Upper lobe of left lung (tissue), 6 donors: ENCODE measurements around the gene RASD2. TPM values are rescaled to one million over a fixed set of nuclear protein-coding genes. Genes with fewer than 3 reads are reported as not detected.
"Not testable (repeated sequence)": the region's sequence is repeated elsewhere in the genome, so short reads cannot be mapped to it uniquely, and the experiment has no call there.

Source experiments
- ATAC-seq, 2 donors: fragments of 200-7000 bp; cut with Tn5 transposase; one replicate each; pipeline ENCODE4 v1.9.1; 2022; ENCODE audit warnings: mild to moderate bottlenecking in 2 of 2, moderate library complexity in 2 of 2; ENCODE audit not compliant: low FRiP score in 2 of 2
- DNase-seq, 2 donors: peaks; one replicate each; pipeline ENCODE4 v3.0.0-alpha.2; 2019 to 2020
- H3K27ac ChIP-seq, 4 donors: fragments of 200-600 bp; sonication (generic); one replicate each; pipeline ENCODE4 v1.5.1; 2016 to 2019
- H3K27me3 ChIP-seq, 4 donors: fragments of 200-600 bp; sonication (generic); one replicate each; pipeline ENCODE4 v1.5.1; 2017 to 2019
- H3K36me3 ChIP-seq, 4 donors: fragments of 200-600 bp; sonication (generic); one replicate each; pipeline ENCODE4 v1.5.1; 2016 to 2019
- H3K4me1 ChIP-seq, 4 donors: fragments of 200-600 bp; sonication (generic); one replicate each; pipeline ENCODE4 v1.5.1; 2018 to 2019
- H3K4me3 ChIP-seq, 4 donors: fragments of 200-600 bp; sonication (generic); one replicate each; pipeline ENCODE4 v1.5.1; 2017 to 2019; ENCODE audit warnings: mild to moderate bottlenecking in 2 of 4, moderate library complexity in 1 of 4
- H3K9me3 ChIP-seq, 4 donors: fragments of 200-600 bp; sonication (generic); one replicate each; pipeline ENCODE4 v1.5.1; 2018 to 2019
- CTCF ChIP-seq, 6 experiments: fragments of 450-650 bp in 4 of 6; fragments of 200-600 bp in 2 of 6; sonication (generic) in 2 of 6; IDR thresholded peaks; one replicate each; pipeline ENCODE4 v1.5.1; 2016 to 2019; ENCODE audit warnings: antibody characterized with exemption in 6 of 6
- EP300 ChIP-seq, 4 donors: sonication (generic); formaldehyde crosslinking; IDR thresholded peaks; one replicate each; pipeline ENCODE4 v1.5.1; 2017; ENCODE audit warnings: antibody characterized with exemption in 4 of 4, control low read depth in 2 of 4
- POLR2A ChIP-seq, 4 donors: fragments of 450-650 bp; IDR thresholded peaks; one replicate each; pipeline ENCODE4 v1.5.1; 2016 to 2017; ENCODE audit warnings: antibody characterized with exemption in 4 of 4, mild to moderate bottlenecking in 2 of 4
- POLR2AphosphoS5 ChIP-seq, 2 donors: sonication (generic); formaldehyde crosslinking; IDR thresholded peaks; one replicate each; pipeline ENCODE4 v1.5.1; 2017; ENCODE audit warnings: antibody characterized with exemption in 2 of 2
- WGBS, 2 donors: methylation state at CpG; one replicate each; pipeline ENCODE4 v1.1.5; 2017 to 2018; 5-methylcytosine and 5-hydroxymethylcytosine counted together
- total RNA-seq, 6 donors: library from RNA; depleted of rRNA in 4 of 6; stranded (reverse); fragments of >200 nt in 4 of 6; gene quantifications; one replicate each; pipeline versions ENCODE4 v1.1.0 to v1.2.1, GENCODE V29; 2016 to 2021
- donor health status: DM: no; HTN: no; CAD: no; lungs with moderate emphysema.
- donor health status: DM: no; HTN: yes; CAD: no; lungs with severe emphysema.

The RASD2 gene
- total RNA-seq, 6 donors from 2014 or later: 0.49 to 4.2 (median 1.7) TPM

- WGBS, 2 donors: 87 to 89% methylated on average over 10 of the region's 10 CpGs
- Histone ChIP-seq H3K36me3 (no peaks in the 10 kb centered on the region), H3K27me3 (no peaks in the 10 kb centered on the region), H3K27ac (no peak overlapping the region), H3K9me3 (no peaks in the 10 kb centered on the region), H3K4me3 (no peak overlapping the region), H3K4me1 (no peaks in the 10 kb centered on the region)
- ATAC-seq: no peak
- no peak for DNase-seq
- TF ChIP-seq EP300 (IDR thresholded peaks at IDR 0.05) (no peak), CTCF (IDR thresholded peaks at IDR 0.05) (no peak), POLR2AphosphoS5 (IDR thresholded peaks at IDR 0.05) (no peak), POLR2A (IDR thresholded peaks at IDR 0.05) (no peak)
These were observed 31.2 kb upstream of the RASD2 start for GRCh38 chr22:35509451-35509850.

GRCh38 chr22:35509960-35510359 lies 30.7 kb upstream of the RASD2 start:
- whole genome bisulfite sequencing, 2 donors: 88% methylated on average over 2 of the region's 2 CpGs
- H3K27me3 ChIP-seq: no peaks in the 10 kb centered on the region

DNA sequence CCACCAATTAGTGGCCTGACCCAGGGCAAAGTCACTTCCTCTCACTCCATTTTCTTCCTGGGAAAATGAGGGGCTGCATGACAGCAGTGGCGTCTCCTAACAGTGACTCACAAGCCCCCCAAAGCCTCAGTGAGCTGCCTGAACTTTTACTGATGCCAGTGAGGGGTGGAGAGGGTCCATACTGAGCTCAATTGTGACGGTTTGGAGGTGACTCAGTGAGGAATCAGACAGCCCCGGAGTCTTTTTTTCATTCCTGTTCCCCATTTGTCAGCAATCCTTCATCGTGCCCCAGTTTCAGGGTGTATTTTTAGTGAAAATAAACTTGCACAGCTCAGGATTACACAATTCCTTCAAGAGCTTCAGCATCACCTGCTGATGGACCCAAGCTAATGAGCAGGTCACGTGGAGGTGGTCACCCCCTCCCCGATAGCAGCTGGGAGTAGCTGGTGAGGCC lies 30.1 kb upstream of the RASD2 start:
- TF ChIP-seq POLR2A (IDR thresholded peaks at IDR 0.05): no peak
- TF ChIP-seq CTCF (IDR thresholded peaks at IDR 0.05): no peak
- no peak for TF ChIP-seq POLR2AphosphoS5 (IDR thresholded peaks at IDR 0.05)
- TF ChIP-seq EP300 (IDR thresholded peaks at IDR 0.05): no peak
- WGBS, 2 donors: 64 to 68% methylated on average over 6 of the region's 6 CpGs
- ATAC-seq (no peak), DNase-seq (no peak)
- Histone ChIP-seq H3K9me3 (no peaks in the 10 kb centered on the region), H3K27ac (no peak overlapping the region), H3K36me3 (no peaks in the 10 kb centered on the region), H3K4me3 (no peak overlapping the region), H3K4me1 (no peaks in the 10 kb centered on the region), H3K27me3 (no peaks in the 10 kb centered on the region)

More at GRCh38 chr22:35509960-35510359, 30.7 kb upstream of the RASD2 start:
- H3K4me3 ChIP-seq: no peak overlapping the region
- no peaks in the 10 kb centered on the region for H3K4me1 ChIP-seq
- ATAC-seq: no peak
- H3K27ac ChIP-seq: no peak overlapping the region
- DNase-seq: no peak
- TF ChIP-seq EP300 (IDR thresholded peaks at IDR 0.05) (no peak), POLR2A (IDR thresholded peaks at IDR 0.05) (no peak), CTCF (IDR thresholded peaks at IDR 0.05) (no peak), POLR2AphosphoS5 (IDR thresholded peaks at IDR 0.05) (no peak)
- no peaks in the 10 kb centered on the region for H3K36me3 ChIP-seq
- no peaks in the 10 kb centered on the region for H3K9me3 ChIP-seq

GRCh38 chr22:35510951-35511350 lies 29.7 kb upstream of the RASD2 start:
- DNase-seq (no peak), ATAC-seq (no peak)
- TF ChIP-seq POLR2A (IDR thresholded peaks at IDR 0.05) (no peak), POLR2AphosphoS5 (IDR thresholded peaks at IDR 0.05) (no peak), EP300 (IDR thresholded peaks at IDR 0.05) (no peak), CTCF (IDR thresholded peaks at IDR 0.05) (no peak)
- H3K9me3 ChIP-seq: no peaks in the 10 kb centered on the region
- no peak overlapping the region for H3K4me3 ChIP-seq
- H3K4me1 ChIP-seq: no peaks in the 10 kb centered on the region
- H3K36me3 ChIP-seq: no peaks in the 10 kb centered on the region
- no peaks in the 10 kb centered on the region for H3K27me3 ChIP-seq
- 74 to 75% methylated on average over 4 of the region's 4 CpGs for WGBS, 2 donors
- no peak overlapping the region for H3K27ac ChIP-seq

GRCh38 chr22:35514366-35514765 lies 26.3 kb upstream of the RASD2 start:
- ATAC-seq (no peak), DNase-seq (no peak)
- Histone ChIP-seq H3K27me3 (no peaks in the 10 kb centered on the region), H3K36me3 (no peaks in the 10 kb centered on the region), H3K4me1 (no peaks in the 10 kb centered on the region), H3K27ac (no peak overlapping the region), H3K9me3 (no peaks in the 10 kb centered on the region), H3K4me3 (no peak overlapping the region)
- TF ChIP-seq EP300 (IDR thresholded peaks at IDR 0.05) (no peak), POLR2A (IDR thresholded peaks at IDR 0.05) (no peak), CTCF (IDR thresholded peaks at IDR 0.05) (no peak), POLR2AphosphoS5 (IDR thresholded peaks at IDR 0.05) (no peak)
- WGBS, 2 donors: 81 to 87% methylated on average over 2 of the region's 2 CpGs

- not testable (repeated sequence) for H3K9me3 ChIP-seq, H3K27ac ChIP-seq, H3K36me3 ChIP-seq, DNase-seq, H3K27me3 ChIP-seq, H3K4me1 ChIP-seq, H3K4me3 ChIP-seq, ATAC-seq
- 89 to 93% methylated on average over 4 of the region's 4 CpGs for WGBS, 2 donors
These were observed 24.7 kb upstream of the RASD2 start for GRCh38 chr22:35515952-35516351.
